H1 (cell line): ENCODE results near the gene ITPKB. TPM values are rescaled to one million over a fixed set of nuclear protein-coding genes. Genes with fewer than 3 reads are reported as not detected.
A peak's percentile ranks its signal among the peaks of the same experiment; 100 is the strongest.

Experiments used
- CTCF ChIA-PET: fragments of 300-600 bp; sonication (Branson Sonifier 250); formaldehyde crosslinking; loops from one replicate; lab custom pipeline; 2021; ENCODE audit not compliant: partially characterized antibody; lab: Charles Lee
- POLR2A ChIA-PET: fragments of 300-600 bp; sonication (Branson Sonifier 250); formaldehyde crosslinking; loops from one replicate; lab custom pipeline; 2021; ENCODE audit warnings: inconsistent platforms; ENCODE audit not compliant: partially characterized antibody; lab: Charles Lee
- DNase-seq, 2 experiments: peaks; one replicate each; pipeline versions ENCODE4 v3.0.0 to v3.0.0-alpha.2; 2010 to 2022; ENCODE audit warnings: low spot score in 2 of 2, low read depth in 1 of 2, mixed read lengths in 1 of 2
- FAIRE-seq: peaks from 2 replicates; lab custom pipeline; 2011; peaks lifted over from hg19 to GRCh38; lab: Jason Lieb, UNC
- H2AFZ ChIP-seq: 2 replicates; pipeline ENCODE4 v1.8.1; 2012; ENCODE audit warnings: low read length, inconsistent platforms
- H2AK5ac ChIP-seq: 2 replicates; pipeline ENCODE4 v1.6.1; 2013; ENCODE audit warnings: low read depth, low read length
- H2BK120ac ChIP-seq: replicated peaks from 2 replicates; pipeline ENCODE3; 2013; ENCODE audit warnings: low read depth, low read length, inconsistent platforms
- H2BK12ac ChIP-seq: 2 replicates; pipeline ENCODE4 v1.6.1; 2013; ENCODE audit warnings: low read depth, low read length
- H2BK15ac ChIP-seq: 2 replicates; pipeline ENCODE4 v1.6.1; 2013; ENCODE audit warnings: low read length
- H2BK20ac ChIP-seq: 2 replicates; pipeline ENCODE4 v1.6.1; 2013; ENCODE audit warnings: low read length
- H2BK5ac ChIP-seq: 2 replicates; pipeline ENCODE4 v1.6.1; 2013; ENCODE audit warnings: low read depth, low read length
- H3K14ac ChIP-seq: 2 replicates; pipeline ENCODE4 v1.6.1; 2013; ENCODE audit warnings: inconsistent platforms; ENCODE audit not compliant: insufficient read length
- H3K18ac ChIP-seq: 2 replicates; pipeline ENCODE4 v1.6.1; 2013; ENCODE audit warnings: low read length; ENCODE audit errors: extremely low read depth
- H3K23ac ChIP-seq: 2 replicates; pipeline ENCODE4 v1.6.1; 2013; ENCODE audit warnings: inconsistent platforms; ENCODE audit not compliant: insufficient read length
- H3K23me2 ChIP-seq: 2 replicates; pipeline ENCODE4 v1.6.1; 2013; ENCODE audit warnings: low read depth, low read length
- H3K27ac ChIP-seq: 2 replicates; pipeline ENCODE4 v1.6.1; 2011; ENCODE audit warnings: low read depth, low read length, inconsistent platforms
- H3K27me3 ChIP-seq, 4 experiments: replicated peaks in 1 of 4; 1 replicate in 1 of 4; 2 replicates in 3 of 4; pipeline versions ENCODE4 v1.6.1 to v1.8.1; 2011 to 2013; ENCODE audit warnings: low read length in 3 of 4, mild to moderate bottlenecking in 3 of 4, inconsistent platforms in 2 of 4, mixed read lengths in 2 of 4, moderate library complexity in 1 of 4; ENCODE audit not compliant: control insufficient read depth in 3 of 4, insufficient read depth in 3 of 4; ENCODE audit errors: extremely low read depth in 1 of 4
- H3K36me3 ChIP-seq, 4 experiments: 2 replicates each; pipeline versions ENCODE4 v1.6.1 to v1.8.1; 2011 to 2013; ENCODE audit warnings: mild to moderate bottlenecking in 4 of 4, low read length in 3 of 4, moderate library complexity in 2 of 4, control low read depth in 1 of 4, inconsistent platforms in 1 of 4; ENCODE audit not compliant: insufficient read depth in 4 of 4, control insufficient read depth in 2 of 4
- H3K4ac ChIP-seq: replicated peaks from 2 replicates; pipeline ENCODE3; 2013; ENCODE audit warnings: low read length, low read depth, mixed read lengths, inconsistent platforms; ENCODE audit not compliant: insufficient read length
- H3K4me1 ChIP-seq, 4 experiments: replicated peaks in 1 of 4; 1 replicate in 1 of 4; 2 replicates in 3 of 4; pipeline versions ENCODE4 v1.6.1 to v1.8.1; 2011 to 2013; ENCODE audit warnings: low read length in 3 of 4, inconsistent platforms in 2 of 4, mixed read lengths in 1 of 4; ENCODE audit not compliant: insufficient read depth in 4 of 4, control insufficient read depth in 3 of 4
- H3K4me2 ChIP-seq, 2 experiments: 2 replicates each; pipeline versions ENCODE4 v1.6.1 to v1.8.1; 2011 to 2013; ENCODE audit warnings: low read depth in 2 of 2, low read length in 2 of 2, control low read depth in 1 of 2, inconsistent platforms in 1 of 2, mild to moderate bottlenecking in 1 of 2; ENCODE audit not compliant: insufficient read depth in 1 of 2
- H3K4me3 ChIP-seq, 4 experiments: fragments of 200-600, 300-600 bp in 1 of 4; sonication (generic), shearing (Covaris generic), sonication (Bioruptor Twin) in 1 of 4; 2 replicates each; pipeline versions ENCODE4 v1.5.1 to v1.8.1; 2011 to 2016; ENCODE audit warnings: low read length in 4 of 4, low read depth in 3 of 4, control low read depth in 2 of 4, inconsistent platforms in 2 of 4, mild to moderate bottlenecking in 2 of 4, mixed read lengths in 1 of 4, moderate library complexity in 1 of 4; ENCODE audit not compliant: insufficient read depth in 2 of 4; ENCODE audit errors: extremely low read depth in 1 of 4
- H3K56ac ChIP-seq: replicated peaks from 2 replicates; pipeline ENCODE3; 2013; ENCODE audit warnings: low read depth, mild to moderate bottlenecking, mixed read lengths, low read length, inconsistent platforms; ENCODE audit not compliant: insufficient read length
- H3K79me1 ChIP-seq: 2 replicates; pipeline ENCODE4 v1.6.1; 2013; ENCODE audit warnings: low read depth, low read length, control low read depth
- H3K79me2 ChIP-seq, 2 experiments: 2 replicates each; pipeline versions ENCODE4 v1.6.1 to v1.8.1; 2012 to 2013; ENCODE audit warnings: low read length in 2 of 2, mild to moderate bottlenecking in 2 of 2, inconsistent platforms in 1 of 2; ENCODE audit not compliant: insufficient read depth in 2 of 2, control insufficient read depth in 1 of 2
- H3K9ac ChIP-seq, 4 experiments: replicated peaks in 1 of 4; 1 replicate in 1 of 4; 2 replicates in 3 of 4; pipeline versions ENCODE4 v1.6.1 to v1.8.1; 2011 to 2013; ENCODE audit warnings: low read depth in 3 of 4, low read length in 3 of 4, control low read depth in 2 of 4, mild to moderate bottlenecking in 2 of 4, moderate library complexity in 2 of 4, inconsistent platforms in 1 of 4; ENCODE audit errors: extremely low read depth in 1 of 4
- H3K9me3 ChIP-seq, 2 experiments: 2 replicates each; pipeline versions ENCODE4 v1.6.1 to v1.8.1; 2012 to 2013; ENCODE audit warnings: mild to moderate bottlenecking in 2 of 2, moderate library complexity in 2 of 2, control low read depth in 1 of 2, inconsistent platforms in 1 of 2, low read depth in 1 of 2, low read length in 1 of 2, mixed read lengths in 1 of 2; ENCODE audit not compliant: insufficient read depth in 2 of 2
- H4K20me1 ChIP-seq, 2 experiments: replicated peaks in 1 of 2; 2 replicates each; pipeline versions ENCODE3 to v1.8.1; 2011 to 2013; ENCODE audit warnings: inconsistent platforms in 2 of 2, low read length in 2 of 2, mild to moderate bottlenecking in 1 of 2; ENCODE audit not compliant: insufficient read depth in 2 of 2, control insufficient read depth in 1 of 2
- H4K5ac ChIP-seq: 2 replicates; pipeline ENCODE4 v1.6.1; 2013; ENCODE audit warnings: low read length, low read depth, mixed read lengths, inconsistent platforms; ENCODE audit not compliant: insufficient read length
- H4K8ac ChIP-seq: 2 replicates; pipeline ENCODE4 v1.8.0; 2013; ENCODE audit warnings: mild to moderate bottlenecking, moderate library complexity, low read length, inconsistent platforms; ENCODE audit not compliant: insufficient read depth; ENCODE audit errors: extremely low read depth
- H4K91ac ChIP-seq: replicated peaks from 2 replicates; pipeline ENCODE3; 2013; ENCODE audit warnings: low read length, mixed read lengths, inconsistent platforms; ENCODE audit not compliant: insufficient read length
- RNF2 ChIP-seq: fragments of 200-900, 300-1000 bp; sonication (generic); IDR thresholded peaks from 2 replicates; pipeline ENCODE4 v1.7.1; 2016; ENCODE audit warnings: borderline replicate concordance, low read depth, mild to moderate bottlenecking, antibody characterized with exemption, low read length; ENCODE audit not compliant: poor library complexity, severe bottlenecking; ENCODE audit errors: missing control alignments
- SIN3A ChIP-seq, 2 experiments: IDR thresholded peaks in 1 of 2; conservative IDR thresholded peaks in 1 of 2; 2 replicates each; pipeline ENCODE4 v1.6.1; 2011 to 2012; ENCODE audit warnings: low read length in 2 of 2, improper control_type of control experiment in 1 of 2, low read depth in 1 of 2, mild to moderate bottlenecking in 1 of 2
- WGBS, 2 experiments: shearing (Covaris generic) in 1 of 2; methylation state at CpG; one replicate each; pipeline versions ENCODE4 v1.1.6 to v1.1.7; 2013 to 2015; ENCODE audit warnings: low lambda C conversion rate in 2 of 2, mixed read lengths in 2 of 2, inconsistent platforms in 1 of 2, low coverage in 1 of 2, missing lambda C conversion rate in 1 of 2; ENCODE audit not compliant: insufficient replicate concordance in 2 of 2, insufficient coverage in 1 of 2, insufficient read length in 1 of 2; ENCODE audit errors: extremely low coverage in 1 of 2, missing lambda C conversion rate in 1 of 2; 5-methylcytosine and 5-hydroxymethylcytosine counted together
- polyA plus RNA-seq, 7 experiments: library from polyadenylated mRNA; depleted of rRNA in 3 of 7; stranded (reverse) in 5 of 7; unstranded in 2 of 7; fragments of >200 nt in 5 of 7; fragments of 200-250 nt in 2 of 7; gene quantifications; 1 replicate in 5 of 7; 2 replicates in 1 of 7; 4 replicates in 1 of 7; pipeline versions ENCODE4 v1.2.1 to v1.2.3, GENCODE V29; 2011 to 2013; ENCODE audit warnings: missing spikeins in 2 of 7, mixed read lengths in 2 of 7
- total RNA-seq: library from RNA; stranded (reverse); fragmentation: NEBNext Ultra II Directional; extraction: Animal tissue kit (Norgen Biotek cat#: 25700); gene quantifications from 2 replicates; pipeline ENCODE4 v1.2.1, GENCODE V29; 2021
- TF ChIP-seq, protein P1 (sequence below): IDR thresholded peaks from 2 replicates; pipeline ENCODE4 v1.6.1; 2011; ENCODE audit warnings: low read length, improper control_type of control experiment
- TF ChIP-seq, protein P2 (sequence below): IDR thresholded peaks from 2 replicates; pipeline ENCODE4 v1.6.1; 2011; ENCODE audit warnings: low read depth, mild to moderate bottlenecking, low read length; ENCODE audit not compliant: insufficient read depth
- TF ChIP-seq, protein P3 (sequence below): IDR thresholded peaks from 2 replicates; pipeline ENCODE4 v1.6.1; 2012; ENCODE audit warnings: inconsistent platforms

ITPKB gene
- total and polyA plus RNA-seq, 2 of the 8 experiments (the other 6 are each of a cell fraction or from before 2014, with no cell fraction given): 1.7 to 4.8 TPM

DNA sequence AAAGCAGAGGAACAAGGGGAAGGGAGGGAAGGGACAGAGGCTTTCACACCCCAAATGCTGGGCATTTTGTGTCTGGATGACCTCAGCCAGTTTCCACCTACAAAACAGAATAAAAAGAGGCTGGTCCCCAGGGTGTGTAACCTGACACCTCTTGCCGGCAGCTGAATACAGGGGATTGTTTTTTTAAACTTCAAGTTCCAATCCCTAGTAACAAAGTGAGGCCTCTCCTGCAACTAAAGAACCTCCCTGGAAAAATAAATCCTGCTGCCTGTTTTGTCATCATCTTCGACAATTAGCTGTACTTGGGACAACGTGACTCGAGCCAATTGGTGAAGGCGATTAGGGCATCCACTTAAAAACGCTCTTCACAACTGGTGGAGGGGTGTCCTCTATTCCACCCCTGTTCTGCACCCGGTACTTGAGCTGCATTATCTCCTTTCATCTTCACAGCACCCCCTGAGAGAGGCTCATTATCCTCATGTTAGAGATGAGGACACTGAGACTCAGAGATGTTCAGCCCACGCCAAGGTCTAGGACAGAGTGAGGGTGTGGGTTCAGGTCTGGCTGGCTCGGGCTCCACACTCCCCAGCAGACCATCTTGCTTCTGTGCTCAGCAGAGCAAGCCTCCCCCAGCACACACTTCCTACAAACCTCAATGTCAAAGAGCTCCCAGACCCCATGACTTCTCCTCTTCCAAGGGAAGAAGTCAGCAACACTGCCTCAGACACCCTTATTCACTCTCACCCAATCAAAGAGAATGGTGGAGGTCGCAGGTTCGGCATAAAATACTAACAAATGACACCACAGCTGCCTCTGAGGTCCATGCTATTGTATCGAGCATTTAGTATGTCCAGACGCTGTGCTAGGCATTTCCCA is 15.2 kb downstream of the ITPKB start:
- H2BK12ac ChIP-seq: peak overlapping the region; percentile 96
- H3K18ac ChIP-seq: peak overlapping the region; percentile 89
- H3K23ac ChIP-seq: no peak overlapping the region
- ChIA-PET POLR2A (interaction anchor here (0.8 to 1.3 kb wide), 3 partner anchors 10 to 56 kb away, joined by 3 to 4 read pairs (median 3); no protein-coding TSS in a partner anchor), CTCF (interaction anchor here (1.2 to 2.1 kb wide), 8 partner anchors 10 to 90 kb away, joined by 3 to 11 read pairs (median 4); partner anchors contain the start of gene ITPKB)
- H3K56ac ChIP-seq: no peak overlapping the region
- H3K27me3 ChIP-seq: no peaks in the 10 kb centered on the region; a peak in 1 of 7 replicates
- no peaks in the 10 kb centered on the region for H3K79me2 ChIP-seq
- H2AK5ac ChIP-seq: peak overlapping the region; percentile 67; the same call in 1 of the 2 replicates
- H2BK15ac ChIP-seq: peak overlapping the region; percentile 75; the same call in 1 of the 2 replicates
- H4K91ac ChIP-seq: peak overlapping the region; percentile 84
- no peak overlapping the region for H4K8ac ChIP-seq
- H4K5ac ChIP-seq: peak overlapping the region; percentile 7
- peaks cover 16 to 23% (median 20%) of the 10 kb centered on the region in 4 experiments for H3K4me1 ChIP-seq
- peak overlapping the region in 1 of 4 experiments; percentile 4; a peak in 1 of 8 replicates for H3K4me3 ChIP-seq
- H2AFZ ChIP-seq: 0 out of 2 replicates have a peak overlapping the region, but pooled peaks have one; percentile 4
- H2BK120ac ChIP-seq: no peak overlapping the region
- H3K4me2 ChIP-seq: peak overlapping the region; percentile 47 to 87
- H3K23me2 ChIP-seq: no peaks in the 10 kb centered on the region; the same call in none of the 2 replicates
- no peaks in the 10 kb centered on the region for H4K20me1 ChIP-seq
- peak; percentile 84 for FAIRE-seq
- no peak overlapping the region for H3K4ac ChIP-seq
- H3K27ac ChIP-seq: no peak overlapping the region
- H2BK5ac ChIP-seq: peak overlapping the region; percentile 89; the same call in 1 of the 2 replicates
- no peak for DNase-seq
- H3K14ac ChIP-seq: no peak overlapping the region
- 45% methylated on average over 13 of the region's 13 CpGs; no CpG with 5 or more reads in 1 of the 2 experiments for WGBS, 2 experiments
- H3K9me3 ChIP-seq: no peaks in the 10 kb centered on the region
- no peaks in the 10 kb centered on the region; the same call in 1 of the 2 replicates for H3K79me1 ChIP-seq
- H3K9ac ChIP-seq: 0 out of 7 replicates have a peak overlapping the region, but pooled peaks of 1 of the 4 experiments have one; percentile 34
- peak overlapping the region; percentile 91 for H2BK20ac ChIP-seq
- H3K36me3 ChIP-seq: no peaks in the 10 kb centered on the region
- TF ChIP-seq, protein P1, sequence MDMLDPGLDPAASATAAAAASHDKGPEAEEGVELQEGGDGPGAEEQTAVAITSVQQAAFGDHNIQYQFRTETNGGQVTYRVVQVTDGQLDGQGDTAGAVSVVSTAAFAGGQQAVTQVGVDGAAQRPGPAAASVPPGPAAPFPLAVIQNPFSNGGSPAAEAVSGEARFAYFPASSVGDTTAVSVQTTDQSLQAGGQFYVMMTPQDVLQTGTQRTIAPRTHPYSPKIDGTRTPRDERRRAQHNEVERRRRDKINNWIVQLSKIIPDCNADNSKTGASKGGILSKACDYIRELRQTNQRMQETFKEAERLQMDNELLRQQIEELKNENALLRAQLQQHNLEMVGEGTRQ: no peak
- TF ChIP-seq RNF2 (no peak), SIN3A (conservative IDR thresholded peaks at IDR 0.05 in 1 of 2, IDR thresholded peaks at IDR 0.05 in 1 of 2; ENCODE audit: low read depth in 1 of 2, low read length in 2 of 2) (no peak)
- TF ChIP-seq, protein P2, sequence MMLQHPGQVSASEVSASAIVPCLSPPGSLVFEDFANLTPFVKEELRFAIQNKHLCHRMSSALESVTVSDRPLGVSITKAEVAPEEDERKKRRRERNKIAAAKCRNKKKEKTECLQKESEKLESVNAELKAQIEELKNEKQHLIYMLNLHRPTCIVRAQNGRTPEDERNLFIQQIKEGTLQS: no peak
- TF ChIP-seq, protein P3, sequence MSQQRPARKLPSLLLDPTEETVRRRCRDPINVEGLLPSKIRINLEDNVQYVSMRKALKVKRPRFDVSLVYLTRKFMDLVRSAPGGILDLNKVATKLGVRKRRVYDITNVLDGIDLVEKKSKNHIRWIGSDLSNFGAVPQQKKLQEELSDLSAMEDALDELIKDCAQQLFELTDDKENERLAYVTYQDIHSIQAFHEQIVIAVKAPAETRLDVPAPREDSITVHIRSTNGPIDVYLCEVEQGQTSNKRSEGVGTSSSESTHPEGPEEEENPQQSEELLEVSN: 0 out of 2 replicates have a peak, but pooled peaks have one; percentile 40
